K562 (cell line): ENCODE measurements around the gene AMBRA1. TPM values are rescaled to one million over a fixed set of nuclear protein-coding genes. Genes with fewer than 3 reads are reported as not detected.

Experiments used
- ATAC-seq: fragments of 200-7000 bp; cut with Tn5 transposase; 3 replicates; pipeline ENCODE4 v1.9.1; 2020; ENCODE audit warnings: moderate library complexity
- BruUV-seq: library from RNA; stranded (reverse); fragments of 400-500 nt; replicated peaks from 2 replicates; lab custom pipeline; 2021; lab: Mats Ljungman, UMichigan
- CTCF ChIA-PET: fragments of 300-600 bp; formaldehyde crosslinking; extraction: SDS; loops from one replicate; lab custom pipeline; 2021; ENCODE audit warnings: low intra/inter-chr PET ratio; lab: Yijun Ruan, JAX
- POLR2A ChIA-PET: fragments of 300-600, 350-650 bp; sonication (Branson Sonifier 250); formaldehyde crosslinking; extraction: SDS; loops from one replicate; lab custom pipeline; 2021; ENCODE audit warnings: antibody characterized with exemption, inconsistent platforms; lab: Yijun Ruan, JAX
- DNase-seq, 4 experiments: peaks; one replicate each; pipeline versions ENCODE4 v3.0.0 to v3.0.0-alpha.2; 2011 to 2018; ENCODE audit warnings: low spot score in 3 of 4, mixed read lengths in 3 of 4; ENCODE audit errors: extremely low read depth in 1 of 4
- FAIRE-seq: peaks from 2 replicates; lab custom pipeline; 2011; peaks lifted over from hg19 to GRCh38; lab: Jason Lieb, UNC
- H2AFZ ChIP-seq: 2 replicates; pipeline ENCODE4 v1.6.0; 2011; ENCODE audit warnings: low read depth, low read length, control low read depth, inconsistent platforms
- H3K27ac ChIP-seq: fragments of 200-600 bp; 3 replicates; pipeline ENCODE4 v1.8.0; 2011; ENCODE audit warnings: low read depth, mild to moderate bottlenecking, control low read depth, inconsistent platforms, low read length, moderate library complexity, mixed read lengths; ENCODE audit errors: extremely low read depth
- H3K27me3 ChIP-seq, 2 experiments: fragments of 300-600 bp in 1 of 2; 2 replicates in 1 of 2; 3 replicates in 1 of 2; pipeline versions ENCODE4 v1.6.0 to v1.8.0; 2011; ENCODE audit warnings: inconsistent platforms in 2 of 2, low read length in 2 of 2, mild to moderate bottlenecking in 1 of 2, mixed read lengths in 1 of 2, moderate library complexity in 1 of 2; ENCODE audit not compliant: control insufficient read depth in 2 of 2, insufficient read depth in 2 of 2
- H3K36me3 ChIP-seq: fragments of 300-600 bp; 3 replicates; pipeline ENCODE4 v1.8.0; 2011; ENCODE audit warnings: mild to moderate bottlenecking, low read length, inconsistent platforms; ENCODE audit not compliant: control insufficient read depth, insufficient read depth
- H3K4me1 ChIP-seq, 2 experiments: fragments of 200-600 bp in 1 of 2; replicated peaks in 1 of 2; 2 replicates in 1 of 2; 3 replicates in 1 of 2; pipeline versions ENCODE4 v1.5.1 to v1.8.0; 2011; ENCODE audit warnings: inconsistent platforms in 2 of 2, low read length in 2 of 2, mild to moderate bottlenecking in 1 of 2, mixed read lengths in 1 of 2, moderate library complexity in 1 of 2; ENCODE audit not compliant: control insufficient read depth in 2 of 2, insufficient read depth in 2 of 2
- H3K4me2 ChIP-seq: 2 replicates; pipeline ENCODE4 v1.6.1; 2011; ENCODE audit warnings: low read length, control low read depth, inconsistent platforms, mixed read lengths; ENCODE audit not compliant: insufficient read depth
- H3K4me3 ChIP-seq: fragments of 200-600 bp; sonication (generic), shearing (Covaris generic); 2 replicates; pipeline ENCODE4 v1.5.1; 2016; ENCODE audit warnings: control low read depth, inconsistent platforms
- H3K79me2 ChIP-seq: fragments of 200-600 bp; 3 replicates; pipeline ENCODE4 v1.8.0; 2011; ENCODE audit warnings: low read length, inconsistent platforms; ENCODE audit not compliant: control insufficient read depth, insufficient read depth
- H3K9ac ChIP-seq, 2 experiments: 2 replicates each; pipeline versions ENCODE4 v1.6.0 to v1.6.1; 2011; ENCODE audit warnings: low read depth in 2 of 2, low read length in 2 of 2, control low read depth in 1 of 2, inconsistent platforms in 1 of 2, mild to moderate bottlenecking in 1 of 2, mixed read lengths in 1 of 2; ENCODE audit not compliant: insufficient read depth in 1 of 2
- H3K9me1 ChIP-seq: one replicate; pipeline ENCODE4 v1.6.0; 2011; ENCODE audit warnings: inconsistent platforms, mild to moderate bottlenecking, low read length, moderate library complexity; ENCODE audit not compliant: control insufficient read depth, insufficient read depth
- H3K9me3 ChIP-seq: replicated peaks from 2 replicates; pipeline ENCODE4 v1.5.1; 2011; ENCODE audit warnings: low read depth, low read length, inconsistent platforms; ENCODE audit not compliant: control insufficient read depth, insufficient read depth
- H4K20me1 ChIP-seq: replicated peaks from 2 replicates; pipeline ENCODE4 v1.6.1; 2011; ENCODE audit warnings: low read length, inconsistent platforms, mixed read lengths; ENCODE audit not compliant: control insufficient read depth, insufficient read depth
- ATF2 ChIP-seq: sonication (generic); formaldehyde crosslinking; IDR thresholded peaks from 2 replicates; pipeline ENCODE4 v1.8.1; 2022; ENCODE audit warnings: missing genetic modification reagents
- CREB5 ChIP-seq: fragments of 250-450 bp; sonication (Bioruptor Pico); IDR thresholded peaks from 2 replicates; pipeline ENCODE4 v1.5.0; 2020; ENCODE audit warnings: mild to moderate bottlenecking
- DNMT1 ChIP-seq: fragments of 450-650 bp; IDR thresholded peaks from 2 replicates; pipeline ENCODE4 v1.6.1; 2016; ENCODE audit warnings: antibody characterized with exemption, mild to moderate bottlenecking
- HMG20A ChIP-seq: fragments of 450-650 bp; formaldehyde crosslinking; conservative IDR thresholded peaks from 2 replicates; pipeline ENCODE4 v1.4.0; 2020; ENCODE audit warnings: mild to moderate bottlenecking, mixed read lengths
- LCOR ChIP-seq: sonication (generic); formaldehyde crosslinking; IDR thresholded peaks from 2 replicates; pipeline ENCODE4 v1.8.0; 2022; ENCODE audit warnings: mild to moderate bottlenecking, missing genetic modification reagents
- SNRNP70 ChIP-seq: fragments of 200-400 bp; formaldehyde crosslinking; optimal IDR thresholded peaks from 2 replicates; pipeline ENCODE3; 2017; ENCODE audit warnings: low read depth, low read length
- XRCC4 ChIP-seq: IDR thresholded peaks from one replicate; pipeline ENCODE4 v1.6.1; 2011; ENCODE audit not compliant: insufficient read depth, insufficient read length; ENCODE audit errors: extremely low read depth
- ZNF23 ChIP-seq: fragments of 250-450 bp; sonication (Bioruptor Pico); IDR thresholded peaks from 2 replicates; pipeline ENCODE4 v1.4.0; 2020; ENCODE audit warnings: mild to moderate bottlenecking
- ZNF592 ChIP-seq: fragments of 450-650 bp; IDR thresholded peaks from 2 replicates; pipeline ENCODE4 v1.6.1; 2017; ENCODE audit warnings: antibody characterized with exemption, mild to moderate bottlenecking
- WGBS: fragments of 100-300 bp; shearing (Covaris generic); methylation state at CpG from one replicate; pipeline ENCODE4 v1.1.6; 2016; ENCODE audit warnings: low coverage, mixed read lengths; ENCODE audit not compliant: insufficient coverage; ENCODE audit errors: missing lambda C conversion rate; 5-methylcytosine and 5-hydroxymethylcytosine counted together
- in situ Hi-C: fragments of 300-500 bp; cut with MboI; formaldehyde crosslinking; loops from 4 replicates; pipeline ENCODE4 v1.15.0; 2018; ENCODE audit warnings: inconsistent platforms, mixed read lengths
- intact Hi-C: fragments of 100-400 bp; cut with micrococcal nuclease; formaldehyde crosslinking; loops from 2 replicates; pipeline ENCODE4 v1.14.2; 2022
- polyA plus RNA-seq, 8 experiments: library from polyadenylated mRNA; depleted of rRNA in 4 of 8; stranded (reverse) in 5 of 8; unstranded in 3 of 8; fragments of >200 nt; fragmentation: Nextera tagmentation in 2 of 8; fragmentation: Illumina TruSeq in 1 of 8; extraction: Ambion mirVana in 2 of 8; extraction: Trizol in 1 of 8; gene quantifications; 2 replicates each; pipeline versions ENCODE4 v1.2.1 to v1.2.3, GENCODE V29; 2011 to 2014; ENCODE audit warnings: inconsistent platforms in 1 of 8, missing spikeins in 1 of 8
- total RNA-seq, 7 experiments: library from RNA; depleted of rRNA in 6 of 7; stranded (reverse); fragments of >200 nt in 6 of 7; fragmentation: Illumina TruSeq in 2 of 7; extraction: Trizol in 2 of 7; gene quantifications; 2 replicates each; pipeline versions ENCODE4 v1.2.1 to v1.2.3, GENCODE V29; 2011 to 2021; ENCODE audit warnings: low replicate concordance in 1 of 7

Gene AMBRA1
- total and polyA plus RNA-seq, 9 of the 15 experiments (the other 6 are each of a cell fraction or from before 2014, with no cell fraction given) = 0.15 to 24.5 (median 13.0) TPM

GRCh38 chr11:46422588-46422987 is 171.2 kb downstream of the AMBRA1 start:
- Histone ChIP-seq H3K79me2 (no peaks in the 10 kb centered on the region), H3K9me3 (no peaks in the 10 kb centered on the region), H3K4me3 (no peak overlapping the region), H3K4me1 (peaks cover 3 to 28% of the 10 kb centered on the region in 2 experiments; a peak in 4 of 5 replicates), H3K4me2 (no peak overlapping the region), H3K9me1 (no peaks in the 10 kb centered on the region), H3K27ac (no peak overlapping the region), H4K20me1 (no peaks in the 10 kb centered on the region; the same call in 1 of the 2 replicates), H2AFZ (no peak overlapping the region), H3K36me3 (peaks cover 18% of the 10 kb centered on the region; the same call in 2 of the 3 replicates), H3K9ac (no peak overlapping the region), H3K27me3 (no peaks in the 10 kb centered on the region)
- 54% methylated on average over 7 of the region's 7 CpGs for WGBS
- no peak for DNase-seq
- ChIA-PET POLR2A (interaction anchor here (1.3 to 1.6 kb wide), 2 partner anchors 9 to 12 kb away, joined by 3 to 4 read pairs; no protein-coding TSS in a partner anchor), CTCF (no interaction called here)
- TF ChIP-seq ZNF23 (CRISPR knock-in tag) (no peak), ZNF592 (no peak), CREB5 (CRISPR knock-in tag) (no peak), ATF2 (CRISPR knock-in tag) (no peak), DNMT1 (no peak), LCOR (CRISPR knock-in tag) (no peak), HMG20A (CRISPR knock-in tag) (no peak), XRCC4 (no peak), SNRNP70 (no peak)
- no peak for FAIRE-seq
- intact Hi-C loops (no loop called here), in situ Hi-C loops (no loop called here)
- no peak for ATAC-seq
- no TSS peak for BruUV-seq
